NCI-H2107 treated with DMSO at 0.1 percent for 48 hours (cell line): ENCODE data around the gene ATG4D.
A peak's percentile ranks its signal among the peaks of the same experiment; 100 is the strongest.

Experiments
- DNase-seq: peaks from one replicate; lab custom pipeline; 2025; ENCODE audit not compliant: unreplicated experiment; lab: John Stamatoyannopoulos, UW

Gene ATG4D

DNA sequence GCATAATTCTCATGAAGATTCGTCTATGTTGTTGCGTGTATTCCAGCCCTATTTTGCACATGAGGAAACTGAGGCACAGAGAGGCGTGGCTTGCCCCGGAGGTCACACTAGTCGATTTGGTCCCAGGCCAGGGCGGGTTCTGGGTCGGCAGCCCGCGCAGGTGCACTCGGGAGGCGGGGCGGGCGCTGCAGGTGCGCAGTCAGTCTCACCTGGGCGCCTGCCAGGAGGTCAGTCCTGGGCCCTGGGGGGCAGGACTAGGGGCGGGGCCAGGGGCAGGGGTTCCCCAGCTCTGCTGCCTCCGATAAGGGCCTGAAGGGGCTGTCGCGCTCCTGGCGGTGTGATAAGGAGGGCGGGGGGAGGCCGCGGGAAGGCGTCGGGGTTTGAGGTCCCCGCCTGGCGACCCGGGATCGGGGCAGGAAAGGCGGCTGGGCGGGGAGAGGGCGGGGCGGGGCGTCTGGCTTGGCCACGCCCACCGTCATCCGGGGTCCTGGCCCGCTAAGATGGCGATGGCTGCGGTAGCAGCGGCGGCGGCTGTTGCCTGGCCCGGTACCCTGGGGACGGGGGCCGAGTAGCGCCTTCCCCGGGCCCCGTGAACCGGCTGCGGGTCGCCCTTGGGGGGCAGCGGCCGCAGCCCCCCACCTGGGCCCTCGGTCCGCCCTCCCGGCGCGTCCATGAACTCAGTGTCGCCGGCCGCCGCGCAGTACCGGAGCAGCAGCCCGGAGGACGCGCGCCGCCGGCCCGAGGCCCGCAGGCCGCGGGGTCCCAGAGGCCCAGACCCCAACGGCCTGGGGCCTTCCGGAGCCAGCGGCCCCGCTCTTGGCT, at the start of gene ATG4D:
TSS of gene ATG4D (plus strand) at position 485 of the 822 bp plus-strand sequence. CDS start at position 672, 187 bp downstream.
- peak; percentile 48 for DNase-seq

DNA sequence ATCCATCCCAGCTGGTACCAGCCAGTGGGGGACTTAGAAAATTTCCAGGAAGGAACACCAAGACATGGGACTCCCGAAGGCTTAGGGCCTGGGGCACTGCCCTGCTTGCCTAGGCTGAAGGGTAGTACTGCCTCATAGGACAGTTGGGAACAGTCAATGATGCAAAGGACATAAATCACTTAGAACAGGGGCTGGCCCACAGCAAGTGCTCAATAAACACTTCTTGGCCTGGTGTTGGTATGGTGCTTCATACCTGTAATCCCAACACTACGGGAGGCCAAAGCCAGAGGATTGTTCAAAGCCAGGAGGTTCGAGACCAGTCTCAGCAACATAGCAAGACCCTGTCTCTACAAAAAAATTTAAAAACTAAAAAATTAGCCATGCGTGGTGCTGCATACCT, 46.3 kb upstream of the ATG4D start:
- DNase-seq: no peak

DNA sequence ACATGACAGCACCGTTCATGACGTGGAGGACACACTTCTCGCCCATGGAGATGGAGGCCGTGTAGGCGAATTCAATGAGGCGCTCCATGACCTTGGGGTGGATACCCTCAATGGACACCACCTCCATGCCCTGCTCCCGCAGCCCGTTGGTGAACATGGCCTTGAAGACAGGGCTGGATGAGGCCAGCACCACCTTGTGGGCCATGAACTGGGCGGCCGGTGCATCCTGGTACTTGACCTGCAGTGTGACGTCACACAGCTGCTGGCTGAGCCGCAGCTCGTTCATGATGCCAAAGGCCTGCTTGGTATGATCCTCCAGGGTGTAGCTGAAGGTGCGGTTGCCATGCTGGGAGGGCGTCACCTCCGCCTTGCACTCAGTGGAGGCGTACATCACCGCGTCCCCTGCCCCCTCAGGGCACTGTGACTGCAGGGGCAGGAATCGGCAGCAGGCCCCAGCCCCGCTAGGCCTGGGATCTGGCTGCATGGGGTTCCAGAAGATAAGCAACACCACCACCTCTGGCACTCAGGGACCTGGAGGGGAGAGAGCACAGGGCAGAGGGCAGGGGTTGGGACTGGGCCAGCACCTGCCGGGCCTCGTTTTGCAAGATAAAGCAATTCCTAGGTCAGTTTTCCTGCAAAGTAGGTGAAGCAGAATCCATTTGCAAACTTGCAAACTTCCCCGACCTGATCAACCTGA, 44.0 kb upstream of the ATG4D start:
- no peak for DNase-seq

DNA sequence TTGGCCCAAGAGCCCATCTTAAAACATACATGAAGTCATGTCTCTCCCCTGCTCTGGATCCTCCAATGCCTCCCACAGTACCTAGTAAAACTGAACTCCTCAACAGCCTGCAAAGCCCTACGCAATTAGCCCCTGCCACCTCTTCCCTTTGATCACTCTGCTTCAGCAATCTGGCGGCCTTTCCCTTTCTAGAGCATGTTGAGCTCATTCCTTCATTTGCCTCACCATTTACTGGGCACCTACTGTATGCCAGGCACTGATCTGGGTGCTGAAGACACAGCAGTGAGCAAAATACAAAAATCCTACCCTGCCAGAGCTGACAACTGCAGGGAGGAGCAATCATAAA, 43.5 kb upstream of the ATG4D start:
- no peak for DNase-seq

DNA sequence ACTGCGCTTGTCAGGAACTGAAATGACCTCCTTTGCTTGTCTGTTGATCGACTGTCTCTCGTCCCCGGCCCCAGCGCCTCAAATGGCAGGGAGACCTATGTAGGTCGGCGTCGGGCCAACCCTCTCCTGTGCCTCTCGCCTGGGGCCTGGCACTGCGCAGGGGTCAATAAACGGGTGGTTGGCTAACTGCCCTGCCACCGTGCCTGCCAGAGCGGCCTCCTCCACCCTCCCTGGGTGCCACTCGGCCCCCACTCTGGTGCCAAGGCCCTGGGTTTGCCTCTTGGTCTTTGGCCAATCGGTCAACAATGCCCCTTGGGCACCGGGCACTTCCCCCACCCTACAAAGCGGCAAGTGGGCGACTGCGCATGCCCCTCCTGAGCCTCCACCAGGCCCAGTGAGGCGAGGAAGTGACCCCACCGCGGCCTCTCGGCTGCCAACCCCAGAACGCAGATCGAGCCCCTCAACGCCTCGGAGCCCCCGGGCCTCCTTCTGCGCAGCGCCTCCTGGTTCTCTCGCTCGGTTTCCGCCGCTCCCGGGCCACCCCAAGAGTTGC, 41.7 kb upstream of the ATG4D start:
- no peak for DNase-seq

DNA sequence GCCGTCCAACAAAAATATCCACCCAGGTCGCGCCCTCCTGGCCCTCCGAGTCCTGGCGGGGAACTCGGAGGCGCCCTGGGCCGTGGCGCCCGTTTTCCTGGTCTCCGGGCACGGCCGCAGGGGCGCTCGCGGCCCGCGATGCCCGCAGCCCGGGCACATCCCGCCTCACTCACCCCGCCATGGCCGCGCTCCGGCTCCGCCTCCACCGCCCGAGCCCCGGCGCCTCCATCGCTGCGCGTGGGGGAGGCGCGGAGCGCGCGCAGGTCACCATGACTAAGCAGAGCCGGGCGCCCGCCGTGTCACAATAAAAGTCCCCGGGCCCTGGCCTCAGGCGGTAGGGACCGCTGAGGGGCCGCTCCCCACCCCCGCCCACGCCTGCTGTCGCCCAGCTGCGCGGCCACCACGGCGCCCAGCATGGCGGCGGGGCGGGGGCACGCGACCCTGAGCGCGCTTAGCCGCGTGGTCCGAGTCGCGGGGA, 41.1 kb upstream of the ATG4D start:
- peak; percentile 81 for DNase-seq

DNA sequence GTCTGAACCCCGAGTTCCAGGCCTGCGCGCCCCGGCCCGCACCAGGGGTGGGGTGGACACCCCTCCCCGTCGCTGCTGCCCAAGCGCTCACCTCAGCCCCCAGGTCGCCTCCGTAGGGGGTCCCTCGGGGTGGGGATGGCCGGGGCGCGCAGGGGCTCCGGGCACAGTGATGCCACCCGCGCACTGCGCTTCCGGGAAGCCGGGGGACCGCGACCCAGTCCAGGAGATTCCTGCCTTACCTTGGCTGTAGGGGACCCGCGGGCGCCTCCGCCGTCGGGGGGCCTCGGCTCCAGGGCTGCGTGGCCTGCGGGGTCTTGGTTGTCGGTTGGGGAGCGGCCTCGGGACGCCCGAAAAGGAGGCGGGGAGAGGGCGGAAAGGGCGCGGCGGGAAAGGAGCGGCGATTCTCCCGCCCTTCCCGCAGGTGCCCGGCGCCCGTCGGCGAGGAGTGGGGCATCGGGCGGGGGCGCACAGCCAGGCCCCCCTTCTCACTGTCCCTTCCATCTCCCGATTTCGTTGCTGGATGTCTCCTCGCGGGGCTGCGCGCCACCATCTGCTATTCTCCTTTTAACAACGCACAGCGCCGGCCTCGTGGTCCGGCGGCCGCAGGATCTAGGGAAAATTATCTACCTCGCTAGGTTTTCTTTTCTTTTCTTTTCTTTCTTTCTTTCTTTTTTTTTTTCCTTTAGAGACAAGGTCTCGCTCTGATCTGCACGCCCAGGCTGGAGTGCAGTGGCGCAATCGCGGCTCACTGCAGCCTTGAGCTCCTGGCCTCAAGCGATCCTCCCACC, 40.5 kb upstream of the ATG4D start, which contains the start of gene KEAP1:
TSS of gene KEAP1 (minus strand) at position 355 of the 788 bp plus-strand sequence. CDS start 3,323 bp downstream, outside the sequence.
- no peak for DNase-seq

DNA sequence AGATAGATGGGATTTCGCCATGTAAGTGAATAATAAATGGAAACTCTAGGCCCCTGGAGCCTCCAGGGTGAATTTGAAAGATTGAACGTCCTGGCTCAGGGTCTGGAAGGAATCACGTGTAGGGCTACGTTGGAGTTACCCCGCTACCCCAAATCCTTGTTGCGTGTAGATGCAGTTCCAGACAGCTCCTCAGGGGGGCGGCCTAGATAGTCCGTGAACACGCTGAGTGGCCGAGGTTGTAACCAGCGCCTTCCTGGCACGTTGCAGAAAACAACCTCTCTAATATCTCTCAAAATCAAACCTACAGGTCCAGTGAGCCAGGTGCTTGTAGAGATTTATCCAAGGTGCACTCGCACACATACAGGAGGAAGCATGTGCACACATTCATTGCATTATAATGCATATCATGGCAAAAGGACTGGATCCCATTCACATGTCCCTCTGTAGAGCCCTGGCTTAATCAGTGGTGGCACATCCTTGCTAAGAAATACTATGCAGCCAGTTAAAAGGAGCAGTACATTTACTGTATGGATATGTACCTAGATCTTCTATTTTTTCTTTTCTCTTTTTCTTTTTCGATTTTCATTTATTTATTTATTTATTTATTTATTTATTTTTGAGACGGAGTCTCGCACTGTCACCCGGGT, 38.0 kb upstream of the ATG4D start:
- no peak for DNase-seq

DNA sequence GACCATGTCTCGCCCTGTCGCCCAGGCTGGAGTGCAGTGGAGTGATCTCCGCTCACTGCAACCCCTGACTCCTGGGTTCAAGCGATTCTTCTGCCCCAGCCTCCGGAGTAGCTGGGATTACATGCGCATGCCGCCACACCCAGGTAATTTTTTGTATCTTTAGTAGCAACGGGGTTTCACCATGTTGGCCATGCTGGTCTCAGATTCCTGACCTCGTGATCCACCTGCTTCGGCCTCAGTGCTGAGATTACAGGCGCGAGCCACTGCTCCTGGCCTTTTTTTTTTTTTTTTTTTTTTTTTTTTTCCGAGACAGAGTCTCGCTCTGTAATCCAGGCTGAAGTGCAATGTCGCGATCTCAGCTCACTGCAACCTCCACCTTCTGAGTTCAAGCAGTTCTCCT, 35.7 kb upstream of the ATG4D start:
- DNase-seq: no peak

DNA sequence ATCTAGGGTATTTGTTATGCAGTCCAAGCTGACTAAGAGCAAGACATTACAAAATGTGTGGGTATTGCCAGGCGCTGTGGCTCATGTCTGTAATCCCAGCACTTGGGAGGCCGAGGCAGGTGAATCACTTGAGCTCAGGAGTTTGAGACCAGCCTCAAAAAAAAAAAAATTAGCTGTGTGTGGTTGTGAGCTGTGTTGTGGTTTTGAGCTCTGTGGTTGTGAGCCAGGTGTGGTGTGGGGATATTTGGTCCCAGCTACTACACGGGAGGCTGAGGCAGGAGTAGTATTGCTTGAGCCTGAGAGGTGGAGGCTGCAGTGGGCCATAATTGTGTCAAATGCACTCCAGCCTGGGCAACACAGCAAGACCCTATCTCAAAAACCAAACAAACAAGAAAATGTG, 35.0 kb upstream of the ATG4D start:
- no peak for DNase-seq

DNA sequence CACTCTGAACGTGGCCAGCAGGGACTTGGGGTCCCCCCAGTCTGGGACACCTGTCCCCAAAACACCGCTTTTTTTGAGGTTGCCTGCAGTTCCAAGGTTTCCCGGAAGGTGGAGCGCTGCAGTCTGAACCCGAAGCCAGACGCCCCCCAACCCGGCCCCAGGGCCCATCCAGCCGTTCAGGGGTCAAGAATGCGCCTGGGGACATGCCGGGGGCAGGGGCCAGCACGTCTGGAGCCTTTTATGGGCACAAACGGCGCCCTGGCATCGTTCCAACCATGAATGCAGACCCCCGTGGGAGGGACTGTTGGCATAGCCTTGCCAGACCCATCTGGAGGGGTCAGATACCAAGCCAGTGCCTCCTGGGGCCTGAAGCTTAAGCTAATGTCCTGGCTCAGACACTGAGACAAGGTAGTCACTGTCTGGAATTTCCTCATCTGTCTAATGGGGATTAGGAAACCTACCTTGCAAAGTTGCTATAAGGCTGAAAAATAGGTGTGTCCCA, 33.4 kb upstream of the ATG4D start:
- DNase-seq: no peak

DNA sequence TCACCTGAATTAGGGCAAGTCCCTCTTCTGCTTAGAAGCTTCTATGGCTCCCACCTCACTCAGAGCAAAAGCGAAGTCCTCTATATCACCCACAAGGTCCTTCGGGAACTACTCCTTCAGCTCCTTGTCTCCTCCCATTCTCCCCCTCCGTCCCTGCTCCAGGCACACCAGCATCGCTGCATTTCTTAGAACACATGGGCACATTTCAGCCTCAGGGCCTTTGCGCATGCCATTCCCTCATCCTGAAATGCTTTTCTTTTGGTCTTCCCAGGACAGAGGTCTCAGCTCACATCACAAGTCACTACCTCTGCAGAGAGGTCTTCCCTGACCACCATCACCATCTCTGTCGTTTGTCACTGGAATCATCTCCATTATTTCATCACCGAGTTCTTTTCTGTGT, 30.5 kb upstream of the ATG4D start:
- no peak for DNase-seq

DNA sequence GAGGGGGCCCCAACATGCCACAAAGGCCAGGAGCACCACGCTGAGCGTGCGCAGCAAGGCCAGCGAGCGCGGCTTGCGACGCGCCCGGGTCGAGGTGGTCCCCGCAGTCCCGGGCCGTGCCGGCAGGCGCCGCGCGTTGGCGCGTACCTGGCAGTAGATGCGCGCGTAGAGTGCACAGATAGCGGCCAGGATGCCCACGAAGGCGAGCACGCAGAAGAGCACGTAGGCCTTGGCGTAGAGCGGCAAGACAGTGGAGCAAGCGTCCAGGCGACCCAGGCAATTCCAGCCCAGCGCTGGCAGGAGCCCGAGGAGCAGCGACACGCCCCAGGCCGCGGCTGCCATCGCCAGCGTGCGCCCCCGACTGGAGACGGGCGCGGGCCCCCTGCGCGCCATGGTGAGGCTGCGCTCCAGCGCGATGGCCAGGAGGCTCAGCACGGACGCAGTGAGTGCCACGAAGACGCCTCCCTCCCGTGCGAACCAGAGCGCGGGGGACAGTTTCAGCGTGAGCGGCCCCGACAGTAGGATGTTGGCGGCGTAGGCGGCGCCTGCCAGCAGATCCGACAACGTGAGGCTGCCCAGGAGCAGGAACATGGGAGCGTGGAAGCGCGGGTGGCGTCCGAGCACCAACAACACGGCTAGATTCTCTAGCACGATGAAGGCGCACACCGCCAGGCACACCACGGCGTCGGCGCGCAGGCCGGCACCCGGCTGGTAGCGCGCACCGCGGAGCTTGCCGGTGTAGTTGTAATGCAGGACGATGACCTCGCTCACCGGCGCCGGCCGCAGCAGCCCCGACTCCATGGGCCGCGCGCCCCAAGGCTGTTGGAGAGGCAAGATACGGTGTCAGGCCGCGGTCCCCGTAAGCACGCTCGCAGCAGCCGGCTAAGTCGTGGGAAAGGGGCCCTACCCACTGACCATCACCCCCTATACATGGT, 29.2 kb upstream of the ATG4D start:
- DNase-seq: no peak

DNA sequence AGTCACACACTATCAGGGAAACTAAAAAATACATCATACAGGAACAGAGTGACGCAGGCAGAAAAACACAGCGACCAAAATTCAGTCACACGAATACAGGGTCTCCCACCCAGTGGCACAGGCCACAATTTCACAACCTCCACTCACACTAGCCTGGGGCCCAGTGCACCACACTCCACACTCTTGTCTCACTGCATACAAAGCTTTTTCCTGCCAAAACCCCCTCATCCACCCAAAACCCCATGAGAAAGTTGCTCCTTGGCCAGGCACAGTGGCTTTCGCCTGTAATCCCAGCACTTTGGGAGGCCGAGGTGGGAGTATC, 27.7 kb upstream of the ATG4D start:
- no peak for DNase-seq

DNA sequence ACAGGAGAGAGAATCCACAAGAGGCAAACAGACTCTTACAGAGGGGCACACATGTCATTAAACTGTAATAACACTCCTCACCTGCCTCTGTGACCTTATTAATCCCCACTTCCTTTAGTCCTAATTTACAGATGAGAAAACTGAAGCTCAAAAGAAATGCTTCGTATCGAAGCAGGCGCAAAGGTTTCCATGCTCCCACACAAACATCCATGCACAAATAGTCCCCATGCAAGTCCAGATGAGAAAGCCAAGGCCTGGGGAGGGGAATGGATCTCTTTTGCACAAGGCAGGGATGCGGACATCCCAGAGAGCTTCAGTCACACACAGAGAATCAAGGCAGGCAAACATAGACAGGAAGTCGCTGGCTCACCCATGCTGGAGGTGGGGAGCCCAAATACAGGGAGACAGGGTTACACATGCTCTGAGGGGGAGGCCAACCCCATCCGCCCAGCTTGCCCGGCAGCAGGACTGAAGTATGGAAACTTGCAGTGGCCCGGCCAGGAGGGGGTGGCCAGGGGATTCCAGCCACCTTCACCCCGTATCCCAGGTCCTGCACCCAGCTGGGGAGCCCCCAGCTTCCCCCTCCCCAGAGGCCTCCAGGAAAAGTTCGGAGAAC, 26.9 kb upstream of the ATG4D start:
- no peak for DNase-seq

DNA sequence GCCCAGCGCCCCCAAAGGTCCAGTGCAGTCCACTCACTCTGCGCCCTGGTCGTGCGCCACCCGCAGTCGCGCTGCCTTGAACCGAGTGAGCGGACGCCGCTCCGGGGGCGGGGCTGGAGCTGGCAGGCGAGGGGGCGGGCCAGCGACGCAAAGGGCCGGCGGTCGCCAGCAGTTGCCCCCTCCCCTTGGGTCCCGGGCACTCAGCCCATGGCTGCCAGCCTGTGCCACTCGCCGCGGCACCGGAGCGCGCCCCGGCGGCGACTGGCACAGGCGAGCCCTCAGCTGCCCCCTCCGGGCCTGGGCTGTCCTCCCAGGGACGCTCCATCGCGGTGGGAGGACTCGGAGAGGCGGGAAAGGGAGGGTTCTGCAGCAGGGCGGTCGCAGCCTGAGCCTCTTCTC, 26.3 kb upstream of the ATG4D start, which contains the start of gene S1PR5:
TSS of gene S1PR5 (minus strand) at position 87 of the 399 bp plus-strand sequence. CDS start 2,436 bp downstream, outside the sequence.
- DNase-seq: no peak

DNA sequence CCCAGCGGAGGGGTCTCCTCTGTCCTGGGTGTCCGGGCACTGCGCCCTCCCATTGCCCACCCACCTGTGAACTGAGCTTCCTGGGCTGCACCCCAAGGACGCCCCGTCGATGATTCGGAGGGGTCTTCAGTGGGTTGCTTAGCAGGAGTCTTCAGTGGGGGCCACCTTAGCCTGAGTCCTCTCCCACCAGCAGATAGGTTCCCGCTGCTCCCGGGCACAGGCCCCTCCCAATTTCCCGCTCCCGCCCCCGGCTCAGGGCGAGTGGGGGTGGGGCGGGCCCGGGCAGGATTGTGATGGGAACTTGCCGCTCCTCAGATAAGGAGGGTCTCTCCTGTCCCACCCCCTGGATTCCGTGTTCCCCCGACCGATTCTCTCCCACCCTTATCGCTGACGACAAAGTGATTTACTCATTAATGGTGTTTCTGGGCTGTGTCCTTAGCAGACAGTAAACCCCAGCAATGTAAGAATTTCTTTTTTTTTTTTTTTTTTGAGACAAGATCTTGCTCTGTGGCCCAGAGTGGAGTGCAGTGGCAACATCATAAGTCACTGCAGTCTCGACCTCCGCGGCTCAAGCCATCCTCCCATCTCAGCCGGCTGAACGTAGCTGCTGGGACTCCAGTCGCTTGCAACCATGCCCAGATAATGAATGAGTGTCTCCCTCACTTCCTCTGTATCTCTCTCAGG, 25.8 kb upstream of the ATG4D start:
- no peak for DNase-seq
